ENCODE results near the gene TMEM151A. TPM values are rescaled to one million over a fixed set of nuclear protein-coding genes. Genes with fewer than 3 reads are reported as not detected.

Gene TMEM151A
- total RNA-seq, 4 donors from 2014 or later = not detected

- Histone ChIP-seq H3K9me3 (no peaks in the 10 kb centered on the region), H3K27ac (peak within 1 kb of the TSS in 3 of 4 donors; percentile 42 to 76 (median 71)), H3K4me3 (peak within 1 kb of the TSS; percentile 9 to 47 (median 19)), H3K36me3 (peaks cover 0 to 44% (median 12%) of the 10 kb centered on the region in 3 donors), H3K27me3 (peaks cover 0 to 3% of the 10 kb centered on the region in 2 donors), H3K4me1 (peaks cover 0 to 23% (median 15%) of the 10 kb centered on the region in 4 donors)
- no peak for DNase-seq (ENCODE audit: low spot score in 2 of 2)
- WGBS, 2 donors = 16 to 18% methylated on average over 21 to 23 of the region's 84 CpGs
- TF ChIP-seq EP300 (IDR thresholded peaks at IDR 0.05) (no peak), POLR2A (IDR thresholded peaks at IDR 0.05) (no peak)
- TF ChIP-seq, protein P1, sequence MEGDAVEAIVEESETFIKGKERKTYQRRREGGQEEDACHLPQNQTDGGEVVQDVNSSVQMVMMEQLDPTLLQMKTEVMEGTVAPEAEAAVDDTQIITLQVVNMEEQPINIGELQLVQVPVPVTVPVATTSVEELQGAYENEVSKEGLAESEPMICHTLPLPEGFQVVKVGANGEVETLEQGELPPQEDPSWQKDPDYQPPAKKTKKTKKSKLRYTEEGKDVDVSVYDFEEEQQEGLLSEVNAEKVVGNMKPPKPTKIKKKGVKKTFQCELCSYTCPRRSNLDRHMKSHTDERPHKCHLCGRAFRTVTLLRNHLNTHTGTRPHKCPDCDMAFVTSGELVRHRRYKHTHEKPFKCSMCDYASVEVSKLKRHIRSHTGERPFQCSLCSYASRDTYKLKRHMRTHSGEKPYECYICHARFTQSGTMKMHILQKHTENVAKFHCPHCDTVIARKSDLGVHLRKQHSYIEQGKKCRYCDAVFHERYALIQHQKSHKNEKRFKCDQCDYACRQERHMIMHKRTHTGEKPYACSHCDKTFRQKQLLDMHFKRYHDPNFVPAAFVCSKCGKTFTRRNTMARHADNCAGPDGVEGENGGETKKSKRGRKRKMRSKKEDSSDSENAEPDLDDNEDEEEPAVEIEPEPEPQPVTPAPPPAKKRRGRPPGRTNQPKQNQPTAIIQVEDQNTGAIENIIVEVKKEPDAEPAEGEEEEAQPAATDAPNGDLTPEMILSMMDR (IDR thresholded peaks at IDR 0.05) = no peak
Observed at GRCh38 chr11:66277471-66278362, 14.0 kb upstream of the TMEM151A start, which contains the start of gene CNIH2. CNIH2 (plus strand) TSS chr11:66278175; CDS start chr11:66278457, 282 bp downstream.

GRCh38 chr11:66278363-66279091 is 13.2 kb upstream of the TMEM151A start:
- DNase-seq (ENCODE audit: low spot score in 2 of 2) = no peak
- H3K4me3 ChIP-seq = peak overlapping the region in 1 of 4 donors; percentile 47
- 3 to 8% methylated on average over 13 to 25 of the region's 45 CpGs for WGBS, 2 donors
- no peak overlapping the region for H3K27ac ChIP-seq
- H3K4me1 ChIP-seq = peaks cover 0 to 28% (median 15%) of the 10 kb centered on the region in 4 donors
- H3K9me3 ChIP-seq = no peaks in the 10 kb centered on the region
- H3K27me3 ChIP-seq = peaks cover 0 to 3% of the 10 kb centered on the region in 2 donors
- TF ChIP-seq, protein P1 (IDR thresholded peaks at IDR 0.05) = no peak
- TF ChIP-seq POLR2A (IDR thresholded peaks at IDR 0.05) (no peak), EP300 (IDR thresholded peaks at IDR 0.05) (no peak)
- H3K36me3 ChIP-seq = peaks cover 0 to 38% (median 5%) of the 10 kb centered on the region in 3 donors

GRCh38 chr11:66279092-66279734 is 12.5 kb upstream of the TMEM151A start:
- peaks cover 0 to 28% (median 15%) of the 10 kb centered on the region in 4 donors for H3K4me1 ChIP-seq
- peaks cover 0 to 38% (median 0%) of the 10 kb centered on the region in 3 donors for H3K36me3 ChIP-seq
- no peak for DNase-seq (ENCODE audit: low spot score in 2 of 2)
- 60 to 65% methylated on average over 15 of the region's 15 CpGs for WGBS, 2 donors
- H3K27me3 ChIP-seq = peaks cover 0 to 3% of the 10 kb centered on the region in 2 donors
- no peak for TF ChIP-seq POLR2A (IDR thresholded peaks at IDR 0.05)
- TF ChIP-seq, protein P1 (IDR thresholded peaks at IDR 0.05) = no peak
- no peak for TF ChIP-seq EP300 (IDR thresholded peaks at IDR 0.05)
- H3K27ac ChIP-seq = no peak overlapping the region
- no peak overlapping the region for H3K4me3 ChIP-seq
- no peaks in the 10 kb centered on the region for H3K9me3 ChIP-seq

DNA sequence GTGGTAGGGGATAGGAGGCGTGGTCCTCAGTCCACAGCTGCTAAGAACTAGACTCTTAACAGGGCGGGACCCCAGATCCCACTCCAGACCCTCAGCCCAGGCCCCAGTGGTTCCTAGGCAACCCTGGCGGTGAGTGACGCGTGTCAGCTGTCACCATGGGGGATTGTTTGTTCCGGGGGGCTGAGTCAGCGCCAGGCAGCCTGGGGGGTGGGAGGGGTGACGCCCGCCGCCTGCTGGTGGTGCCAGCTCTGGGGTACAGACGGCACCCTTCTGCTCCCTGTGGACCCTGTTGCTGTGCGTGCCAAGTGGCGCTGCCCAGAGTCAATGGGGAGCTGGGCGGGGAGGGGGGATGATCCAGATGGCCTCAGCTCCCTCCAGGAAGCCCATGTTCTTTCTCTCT is 11.3 kb upstream of the TMEM151A start:
- TF ChIP-seq, protein P1 (IDR thresholded peaks at IDR 0.05) = no peak
- TF ChIP-seq EP300 (IDR thresholded peaks at IDR 0.05) = no peak
- TF ChIP-seq POLR2A (IDR thresholded peaks at IDR 0.05) = no peak
- no peak for DNase-seq (ENCODE audit: low spot score in 2 of 2)
- 63 to 73% methylated on average over 3 to 14 of the region's 14 CpGs for WGBS, 2 donors
- peaks cover 0 to 38% (median 0%) of the 10 kb centered on the region in 3 donors for H3K36me3 ChIP-seq
- H3K4me3 ChIP-seq = no peak overlapping the region
- H3K9me3 ChIP-seq = no peaks in the 10 kb centered on the region
- peaks cover 0 to 36% (median 15%) of the 10 kb centered on the region in 4 donors for H3K4me1 ChIP-seq
- no peak overlapping the region for H3K27ac ChIP-seq
- H3K27me3 ChIP-seq = peaks cover 0 to 3% of the 10 kb centered on the region in 2 donors
